Chondrocyte (in vitro differentiated cells): ENCODE results near the gene TEAD1. TPM values are rescaled to one million over a fixed set of nuclear protein-coding genes. Genes with fewer than 3 reads are reported as not detected.

ENCODE experiments used
- DNase-seq: peaks from one replicate; pipeline ENCODE4 v3.0.0; 2021; ENCODE audit warnings: mixed read lengths, low spot score
- H3K27ac Mint-ChIP-seq: one replicate; pipeline ENCODE4 v1.8.0; 2021; ENCODE audit warnings: mild to moderate bottlenecking, moderate library complexity, mixed read lengths; ENCODE audit not compliant: unreplicated experiment
- H3K27me3 Mint-ChIP-seq: 2 replicates; pipeline ENCODE4 v1.8.0; 2021; ENCODE audit warnings: low read depth, mixed read lengths
- H3K36me3 Mint-ChIP-seq: 2 replicates; pipeline ENCODE4 v1.8.0; 2021; ENCODE audit warnings: low read depth, mixed read lengths
- H3K4me1 Mint-ChIP-seq: 2 replicates; pipeline ENCODE4 v1.8.0; 2021; ENCODE audit warnings: low read depth, mild to moderate bottlenecking, mixed read lengths
- H3K4me3 Mint-ChIP-seq: one replicate; pipeline ENCODE4 v1.8.0; 2021; ENCODE audit warnings: mild to moderate bottlenecking, moderate library complexity, mixed read lengths; ENCODE audit not compliant: unreplicated experiment
- H3K9me3 Mint-ChIP-seq: 2 replicates; pipeline ENCODE4 v1.8.0; 2021; ENCODE audit warnings: low read depth, mixed read lengths
- CTCF ChIP-seq: fragments of 200-600 bp; sonication (generic); IDR thresholded peaks from 2 replicates; pipeline ENCODE4 v1.5.0; 2021; ENCODE audit warnings: antibody characterized with exemption, mild to moderate bottlenecking, moderate library complexity
- total RNA-seq: library from RNA; stranded (reverse); gene quantifications from 3 replicates; pipeline ENCODE4 v1.2.1, GENCODE V29; 2021

The TEAD1 gene
- total RNA-seq, 1 donor from 2014 or later: 137 TPM

GRCh38 chr11:12725863-12726682, 51.9 kb downstream of the TEAD1 start:
- Mint-ChIP-seq H3K36me3 (no peaks in the 10 kb centered on the region), H3K4me1 (peaks cover 80% of the 10 kb centered on the region), H3K4me3 (no peak overlapping the region), H3K9me3 (no peaks in the 10 kb centered on the region), H3K27me3 (no peaks in the 10 kb centered on the region), H3K27ac (peak overlapping the region; percentile 85)
- no peak for DNase-seq
- TF ChIP-seq CTCF: no peak

GRCh38 chr11:12727563-12728211, 53.5 kb downstream of the TEAD1 start:
- no peaks in the 10 kb centered on the region for H3K9me3 Mint-ChIP-seq
- H3K27ac Mint-ChIP-seq: peak overlapping the region; percentile 75
- H3K4me3 Mint-ChIP-seq: no peak overlapping the region
- no peak for DNase-seq
- no peaks in the 10 kb centered on the region for H3K36me3 Mint-ChIP-seq
- H3K27me3 Mint-ChIP-seq: no peaks in the 10 kb centered on the region
- TF ChIP-seq CTCF: no peak
- H3K4me1 Mint-ChIP-seq: peaks cover 80% of the 10 kb centered on the region

- Mint-ChIP-seq H3K9me3 (no peaks in the 10 kb centered on the region), H3K27ac (peak overlapping the region; percentile 75), H3K27me3 (no peaks in the 10 kb centered on the region), H3K36me3 (no peaks in the 10 kb centered on the region), H3K4me1 (peaks cover 72% of the 10 kb centered on the region), H3K4me3 (no peak overlapping the region)
- no peak for TF ChIP-seq CTCF
- no peak for DNase-seq
These were observed 54.2 kb downstream of the TEAD1 start for GRCh38 chr11:12728417-12728816.

GRCh38 chr11:12729941-12730340, 55.7 kb downstream of the TEAD1 start:
- H3K27me3 Mint-ChIP-seq: no peaks in the 10 kb centered on the region
- no peak for TF ChIP-seq CTCF
- no peaks in the 10 kb centered on the region for H3K36me3 Mint-ChIP-seq
- peaks cover 57% of the 10 kb centered on the region for H3K4me1 Mint-ChIP-seq
- DNase-seq: no peak
- no peak overlapping the region for H3K4me3 Mint-ChIP-seq
- no peaks in the 10 kb centered on the region for H3K9me3 Mint-ChIP-seq
- H3K27ac Mint-ChIP-seq: no peak overlapping the region

- peaks cover 48% of the 10 kb centered on the region for H3K4me1 Mint-ChIP-seq
- no peak overlapping the region for H3K27ac Mint-ChIP-seq
- H3K36me3 Mint-ChIP-seq: no peaks in the 10 kb centered on the region
- no peaks in the 10 kb centered on the region for H3K27me3 Mint-ChIP-seq
- H3K9me3 Mint-ChIP-seq: no peaks in the 10 kb centered on the region
- H3K4me3 Mint-ChIP-seq: no peak overlapping the region
- no peak for TF ChIP-seq CTCF
- DNase-seq: no peak
These were observed 57.7 kb downstream of the TEAD1 start for GRCh38 chr11:12731841-12732336.
